ENCODE measurements around the gene ATF4. TPM values are rescaled to one million over a fixed set of nuclear protein-coding genes. Genes with fewer than 3 reads are reported as not detected.

Gene ATF4
- total RNA-seq, 1 donor from 2014 or later: 315 TPM

DNA sequence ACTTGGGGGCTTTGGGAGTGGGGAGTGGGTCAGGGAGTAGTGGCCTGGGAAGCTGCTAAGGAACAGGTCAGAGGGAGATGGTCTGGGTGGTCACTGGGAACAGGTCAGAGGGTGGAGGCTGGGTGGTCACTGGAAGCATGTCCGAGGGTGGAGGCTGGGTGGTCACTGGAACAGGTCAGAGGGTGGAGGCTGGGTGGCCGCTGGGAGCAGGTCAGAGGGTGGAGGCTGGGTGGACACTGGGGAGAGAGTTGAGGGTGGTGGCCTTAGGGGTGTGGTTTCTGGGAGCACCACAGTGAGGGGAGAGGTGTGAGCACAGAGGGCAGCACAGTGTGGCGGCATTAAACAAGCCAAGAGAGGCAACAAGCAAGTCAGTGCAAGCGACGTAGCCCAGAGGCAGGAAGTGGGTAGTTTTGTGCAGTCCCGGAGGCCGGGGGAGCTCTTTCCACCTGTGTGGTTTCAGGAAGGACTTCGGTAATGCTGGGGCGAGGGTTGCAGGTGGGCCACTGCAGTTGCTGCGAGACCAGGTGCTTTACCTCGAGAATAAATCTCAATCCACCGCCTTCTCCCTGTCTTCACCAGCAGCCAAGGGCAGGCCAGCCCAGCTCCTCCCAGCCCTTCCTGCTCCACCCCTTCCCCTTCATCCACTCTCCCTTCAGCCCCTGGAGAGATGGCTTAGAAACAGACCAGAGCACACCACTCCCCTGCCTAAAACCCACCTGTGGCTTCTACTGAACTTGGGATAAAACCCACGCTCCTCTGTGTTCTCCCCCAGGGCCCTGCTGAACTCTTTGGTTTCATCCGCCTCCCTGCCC is 47.0 kb downstream of the ATF4 start:
- Mint-ChIP-seq H3K9me3 (no peaks in the 10 kb centered on the region), H3K27me3 (peaks cover 10% of the 10 kb centered on the region), H3K27ac (no peak overlapping the region), H3K4me1 (ENCODE audit: unreplicated experiment) (no peaks in the 10 kb centered on the region), H3K4me3 (no peak overlapping the region), H3K36me3 (no peaks in the 10 kb centered on the region)
- TF ChIP-seq, protein P1, sequence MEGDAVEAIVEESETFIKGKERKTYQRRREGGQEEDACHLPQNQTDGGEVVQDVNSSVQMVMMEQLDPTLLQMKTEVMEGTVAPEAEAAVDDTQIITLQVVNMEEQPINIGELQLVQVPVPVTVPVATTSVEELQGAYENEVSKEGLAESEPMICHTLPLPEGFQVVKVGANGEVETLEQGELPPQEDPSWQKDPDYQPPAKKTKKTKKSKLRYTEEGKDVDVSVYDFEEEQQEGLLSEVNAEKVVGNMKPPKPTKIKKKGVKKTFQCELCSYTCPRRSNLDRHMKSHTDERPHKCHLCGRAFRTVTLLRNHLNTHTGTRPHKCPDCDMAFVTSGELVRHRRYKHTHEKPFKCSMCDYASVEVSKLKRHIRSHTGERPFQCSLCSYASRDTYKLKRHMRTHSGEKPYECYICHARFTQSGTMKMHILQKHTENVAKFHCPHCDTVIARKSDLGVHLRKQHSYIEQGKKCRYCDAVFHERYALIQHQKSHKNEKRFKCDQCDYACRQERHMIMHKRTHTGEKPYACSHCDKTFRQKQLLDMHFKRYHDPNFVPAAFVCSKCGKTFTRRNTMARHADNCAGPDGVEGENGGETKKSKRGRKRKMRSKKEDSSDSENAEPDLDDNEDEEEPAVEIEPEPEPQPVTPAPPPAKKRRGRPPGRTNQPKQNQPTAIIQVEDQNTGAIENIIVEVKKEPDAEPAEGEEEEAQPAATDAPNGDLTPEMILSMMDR (conservative IDR thresholded peaks at IDR 0.05): no peak
- no peak for DNase-seq (ENCODE audit: extremely low spot score, unreplicated experiment)

DNA sequence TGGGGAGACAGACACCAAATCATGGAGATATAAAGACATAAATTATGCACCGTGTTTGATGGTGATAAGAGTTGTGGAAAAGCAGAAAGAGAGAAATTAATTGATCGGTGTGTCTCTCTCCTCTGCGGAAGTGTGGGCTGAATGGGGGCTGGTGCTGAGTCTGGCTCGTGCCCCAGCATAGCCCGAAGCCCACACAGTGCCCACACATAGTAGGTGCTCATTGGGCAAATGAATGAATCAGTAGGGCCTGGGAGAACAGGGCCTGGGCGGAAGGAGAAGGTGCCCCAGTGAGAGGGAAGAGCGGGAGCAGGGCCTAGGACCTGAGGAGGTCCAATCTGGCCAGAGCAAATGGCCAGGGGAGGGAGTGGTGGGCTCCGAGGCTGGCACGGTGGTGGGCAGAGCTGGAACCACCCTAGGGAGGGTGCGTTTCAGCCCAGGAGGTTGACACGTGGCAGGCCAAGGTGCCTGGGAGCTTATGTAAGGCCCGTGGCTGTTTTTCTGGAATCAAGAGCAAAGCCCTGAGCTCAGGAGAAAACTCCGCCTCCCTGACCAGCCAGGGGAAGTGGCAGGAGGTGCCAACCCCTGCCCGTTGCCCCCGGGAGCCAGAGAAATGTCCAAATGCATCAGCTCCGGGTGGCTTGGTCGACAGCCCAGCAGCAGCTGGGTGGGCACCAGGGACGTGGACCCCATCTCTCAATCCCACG is 48.1 kb downstream of the ATF4 start:
- Mint-ChIP-seq H3K27me3 (peaks cover 10% of the 10 kb centered on the region), H3K9me3 (no peaks in the 10 kb centered on the region), H3K4me3 (no peak overlapping the region), H3K27ac (no peak overlapping the region), H3K36me3 (no peaks in the 10 kb centered on the region), H3K4me1 (ENCODE audit: unreplicated experiment) (no peaks in the 10 kb centered on the region)
- DNase-seq (ENCODE audit: extremely low spot score, unreplicated experiment): no peak
- TF ChIP-seq, protein P1 (conservative IDR thresholded peaks at IDR 0.05): no peak

DNA sequence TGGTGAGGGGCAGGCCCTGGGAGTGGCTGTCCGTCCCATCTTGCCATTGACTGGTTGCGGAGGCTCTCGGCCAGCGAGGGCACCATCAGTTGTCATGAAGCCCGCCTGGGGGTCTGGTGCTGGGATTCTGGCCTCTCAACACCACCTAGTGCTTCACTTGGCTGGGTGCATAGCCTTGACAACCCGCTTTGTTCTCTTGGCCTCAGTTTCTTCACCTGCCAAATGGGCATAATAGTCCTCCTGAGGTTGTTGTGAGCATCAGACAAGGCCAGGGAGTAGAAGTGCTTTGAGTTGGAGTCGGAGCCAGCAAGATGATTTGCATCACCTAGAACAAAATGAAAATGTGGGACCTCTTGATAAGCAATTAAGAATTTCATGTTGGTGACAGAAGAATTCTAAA is 48.7 kb downstream of the ATF4 start:
- Mint-ChIP-seq H3K4me3 (no peak overlapping the region), H3K9me3 (no peaks in the 10 kb centered on the region), H3K27ac (no peak overlapping the region), H3K36me3 (no peaks in the 10 kb centered on the region), H3K4me1 (ENCODE audit: unreplicated experiment) (no peaks in the 10 kb centered on the region), H3K27me3 (peaks cover 10% of the 10 kb centered on the region)
- DNase-seq (ENCODE audit: extremely low spot score, unreplicated experiment): no peak
- TF ChIP-seq, protein P1 (conservative IDR thresholded peaks at IDR 0.05): no peak

DNA sequence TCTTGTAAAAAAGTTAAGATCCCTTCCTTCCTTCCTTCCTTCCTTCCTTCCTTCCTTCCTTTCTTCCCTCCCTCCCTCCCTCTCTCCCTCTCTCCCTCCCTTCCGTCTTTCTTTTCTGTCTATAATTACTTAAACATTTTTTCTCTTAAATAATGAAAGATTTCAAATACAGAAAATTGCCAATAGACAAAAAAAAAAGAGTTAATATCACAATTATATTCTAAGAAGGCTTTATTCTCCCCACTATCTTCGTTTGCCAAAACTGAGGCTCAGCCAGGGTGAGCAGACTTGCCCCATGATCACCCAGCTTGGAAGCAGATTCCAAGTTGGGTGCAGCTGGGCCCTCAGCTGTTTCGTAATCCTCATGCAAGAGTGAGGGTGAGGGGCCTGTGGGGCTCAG is 49.9 kb downstream of the ATF4 start:
- no peaks in the 10 kb centered on the region for H3K36me3 Mint-ChIP-seq
- H3K4me1 Mint-ChIP-seq (ENCODE audit: unreplicated experiment): no peaks in the 10 kb centered on the region
- peaks cover 10% of the 10 kb centered on the region for H3K27me3 Mint-ChIP-seq
- TF ChIP-seq, protein P1 (conservative IDR thresholded peaks at IDR 0.05): no peak
- DNase-seq (ENCODE audit: extremely low spot score, unreplicated experiment): no peak
- H3K9me3 Mint-ChIP-seq: no peaks in the 10 kb centered on the region
- H3K27ac Mint-ChIP-seq: no peak overlapping the region
- H3K4me3 Mint-ChIP-seq: no peak overlapping the region

DNA sequence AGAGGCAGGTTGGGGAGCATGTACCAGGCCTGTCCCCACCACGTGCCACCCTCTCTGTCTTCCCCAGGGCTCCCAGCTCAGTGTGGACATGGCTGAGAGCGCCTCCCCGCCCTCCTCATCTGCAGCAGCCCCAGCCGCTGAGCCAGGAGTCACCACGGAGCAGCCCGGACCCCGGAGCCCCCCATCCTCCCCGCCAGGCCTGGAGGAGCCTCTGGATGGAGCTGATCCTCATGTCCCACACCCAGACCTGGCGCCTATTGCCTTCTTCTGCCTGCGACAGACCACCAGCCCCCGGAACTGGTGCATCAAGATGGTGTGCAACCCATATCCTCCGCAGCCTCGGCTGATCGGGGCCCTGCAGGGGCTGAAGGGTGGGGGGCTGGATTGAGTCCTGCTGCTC is 50.3 kb downstream of the ATF4 start, which contains the start of gene CACNA1I:
CACNA1I (plus strand) TSS at position 89 of the 400 bp plus-strand sequence; CDS start at position 89, 0 bp downstream.
- Mint-ChIP-seq H3K27me3 (peaks cover 10% of the 10 kb centered on the region), H3K4me3 (no peak within 1 kb of the TSS), H3K9me3 (no peaks in the 10 kb centered on the region), H3K27ac (no peak within 1 kb of the TSS), H3K4me1 (ENCODE audit: unreplicated experiment) (no peaks in the 10 kb centered on the region), H3K36me3 (no peaks in the 10 kb centered on the region)
- no peak for DNase-seq (ENCODE audit: extremely low spot score, unreplicated experiment)
- TF ChIP-seq, protein P1 (conservative IDR thresholded peaks at IDR 0.05): no peak
